Endothelial cell of hepatic sinusoid (primary cell): Measurements from ENCODE around the gene KCNK7.

Experiments used
- in situ Hi-C: cut with HindIII; loops from 2 replicates; pipeline ENCODE4 v1.10.0; 2017; ENCODE audit warnings: low sequenced_read_pairs

The KCNK7 gene

DNA sequence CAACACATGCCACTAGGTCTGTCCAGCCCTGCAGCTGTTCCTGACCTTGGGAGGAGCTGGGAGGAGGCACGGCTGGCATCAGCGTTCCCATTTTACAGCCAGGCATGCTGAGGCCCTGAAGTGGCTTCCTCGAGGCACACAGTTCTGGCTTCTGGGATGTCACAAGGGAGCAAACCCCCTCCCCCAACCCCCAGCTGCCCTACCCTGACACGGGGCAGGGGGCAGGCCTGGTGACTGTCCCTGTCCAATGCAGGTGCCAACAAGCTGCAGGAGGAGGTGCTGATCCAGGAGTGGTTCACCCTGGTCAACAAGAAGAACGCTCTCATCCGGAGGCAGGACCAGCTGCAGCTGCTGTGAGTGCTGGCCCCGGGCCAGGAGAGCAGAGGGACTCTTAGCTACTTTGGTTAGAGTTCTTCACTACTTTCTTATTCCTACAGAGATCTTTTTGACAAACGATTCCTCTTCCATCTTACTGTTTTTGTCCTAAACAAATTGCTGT, 5.3 kb downstream of the KCNK7 start:
- in situ Hi-C loops = no loop called here

DNA sequence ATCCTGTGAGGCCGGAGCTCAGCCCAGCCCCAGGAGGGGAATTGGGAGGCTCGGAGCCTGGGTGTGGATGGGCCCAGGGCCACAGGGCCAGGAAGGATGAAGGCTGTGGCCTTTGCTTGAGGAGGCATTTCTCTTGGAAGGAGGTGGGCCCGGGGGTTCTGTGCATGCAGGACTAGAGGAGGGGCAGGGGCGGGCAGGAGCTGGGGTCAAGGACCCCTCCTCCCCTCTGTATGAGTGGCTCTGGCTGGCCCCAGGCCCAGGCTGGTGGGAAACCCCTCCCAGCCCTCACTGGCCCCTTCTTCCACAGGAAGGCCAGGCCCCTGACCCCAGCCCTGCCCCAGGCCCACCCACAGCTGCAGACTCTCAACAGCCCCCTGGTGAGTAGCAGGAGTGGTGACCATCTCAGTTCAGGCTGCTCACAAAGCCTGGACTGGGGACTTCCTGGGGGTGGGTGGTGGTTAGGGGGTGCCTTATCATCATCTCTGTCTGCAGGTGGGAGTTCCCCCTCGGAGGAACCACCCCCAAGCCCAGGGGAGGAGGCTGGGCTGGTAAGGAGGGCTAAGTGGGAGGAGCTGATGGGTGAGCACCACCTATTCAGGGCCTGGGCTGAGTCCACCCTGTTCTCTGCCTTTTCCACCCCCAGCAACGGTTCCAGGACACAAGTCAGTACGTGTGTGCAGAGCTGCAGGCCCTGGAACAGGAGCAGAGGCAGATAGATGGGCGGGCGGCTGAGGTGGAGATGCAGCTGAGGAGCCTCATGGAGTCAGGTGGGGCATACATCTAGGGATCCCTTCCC, 6.0 kb downstream of the KCNK7 start:
- in situ Hi-C loops = no loop called here

DNA sequence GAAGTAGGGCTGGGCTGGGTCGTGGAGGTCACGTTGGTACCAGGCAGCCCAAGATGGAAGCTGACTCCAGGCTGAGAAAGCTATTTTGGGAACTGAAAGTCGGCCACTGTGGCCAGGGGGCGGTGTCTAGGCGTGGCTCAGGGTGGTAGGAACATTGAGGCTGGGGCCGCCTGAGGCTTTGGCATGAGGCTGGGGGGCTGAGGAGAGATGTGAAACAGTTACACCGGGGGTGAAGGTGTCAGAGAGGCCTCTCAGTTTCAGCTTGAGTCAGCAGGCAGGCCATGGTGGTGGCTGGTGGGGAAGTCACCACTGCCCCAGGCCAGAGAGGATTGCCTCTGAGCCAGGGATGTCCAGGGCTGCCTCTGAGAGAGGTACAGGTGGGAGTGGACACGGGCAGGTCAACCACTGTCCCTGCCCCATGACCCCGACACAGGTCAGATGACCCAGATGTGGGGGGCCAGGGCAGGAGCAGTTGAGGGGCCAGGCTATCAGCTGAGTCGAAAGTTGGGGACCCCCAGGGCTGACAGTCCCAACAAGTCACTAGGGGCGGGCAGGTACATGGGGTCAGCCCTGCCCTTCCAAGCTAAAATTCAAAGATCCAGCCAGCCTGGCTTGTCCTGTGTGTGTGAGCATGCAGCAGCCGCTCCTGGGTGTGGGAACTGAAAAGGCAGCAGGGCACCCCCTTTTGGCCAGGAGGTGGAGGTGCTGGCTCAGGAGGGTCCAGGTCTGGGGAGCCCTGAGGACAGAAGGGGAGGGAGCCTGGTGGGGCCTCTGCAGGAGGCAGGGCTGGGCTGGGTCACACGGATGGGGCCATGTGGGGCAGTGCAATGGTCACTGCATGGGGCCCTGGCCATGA, 7.2 kb downstream of the KCNK7 start:
- in situ Hi-C loops = no loop called here

DNA sequence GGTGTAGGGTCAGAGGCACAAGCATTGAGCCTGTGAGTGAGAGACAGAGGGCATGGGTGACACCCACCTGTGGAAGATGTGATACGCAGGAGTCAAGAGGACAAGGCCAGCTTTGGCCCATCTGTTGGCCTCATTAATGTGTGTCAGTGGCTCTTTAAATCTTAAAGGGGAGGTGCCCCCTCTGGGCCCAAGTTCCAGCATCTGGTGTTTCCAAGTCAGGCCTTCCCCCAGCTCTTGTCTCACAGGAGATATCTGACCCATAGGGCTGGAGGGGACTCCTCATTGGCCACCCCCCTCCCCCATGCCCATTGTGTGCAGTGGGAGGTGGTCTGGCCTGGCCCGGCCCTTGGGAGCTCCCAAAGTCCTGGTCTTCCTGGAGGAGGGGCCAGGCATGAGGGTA, 8.9 kb downstream of the KCNK7 start:
- in situ Hi-C loops = no loop called here

DNA sequence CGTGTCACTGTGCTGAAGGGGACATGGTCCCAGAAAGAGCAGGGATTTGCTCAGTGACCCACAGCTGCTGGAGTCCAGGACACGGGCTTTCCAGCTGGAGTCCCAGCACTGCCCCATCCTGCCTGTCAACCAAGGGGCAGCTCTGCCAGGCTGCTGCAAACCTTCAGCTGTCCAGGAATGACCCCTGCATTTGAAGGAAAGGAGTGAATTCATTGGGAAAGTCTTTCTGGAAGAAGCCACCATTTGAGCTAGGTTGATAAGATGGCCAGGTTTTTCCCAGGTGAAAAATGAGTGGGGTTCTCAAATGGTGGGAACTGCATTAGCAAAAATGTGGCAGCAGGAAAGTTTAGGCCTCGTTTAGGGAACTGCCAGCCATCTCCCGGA, 9.4 kb downstream of the KCNK7 start:
- in situ Hi-C loops = no loop called here

DNA sequence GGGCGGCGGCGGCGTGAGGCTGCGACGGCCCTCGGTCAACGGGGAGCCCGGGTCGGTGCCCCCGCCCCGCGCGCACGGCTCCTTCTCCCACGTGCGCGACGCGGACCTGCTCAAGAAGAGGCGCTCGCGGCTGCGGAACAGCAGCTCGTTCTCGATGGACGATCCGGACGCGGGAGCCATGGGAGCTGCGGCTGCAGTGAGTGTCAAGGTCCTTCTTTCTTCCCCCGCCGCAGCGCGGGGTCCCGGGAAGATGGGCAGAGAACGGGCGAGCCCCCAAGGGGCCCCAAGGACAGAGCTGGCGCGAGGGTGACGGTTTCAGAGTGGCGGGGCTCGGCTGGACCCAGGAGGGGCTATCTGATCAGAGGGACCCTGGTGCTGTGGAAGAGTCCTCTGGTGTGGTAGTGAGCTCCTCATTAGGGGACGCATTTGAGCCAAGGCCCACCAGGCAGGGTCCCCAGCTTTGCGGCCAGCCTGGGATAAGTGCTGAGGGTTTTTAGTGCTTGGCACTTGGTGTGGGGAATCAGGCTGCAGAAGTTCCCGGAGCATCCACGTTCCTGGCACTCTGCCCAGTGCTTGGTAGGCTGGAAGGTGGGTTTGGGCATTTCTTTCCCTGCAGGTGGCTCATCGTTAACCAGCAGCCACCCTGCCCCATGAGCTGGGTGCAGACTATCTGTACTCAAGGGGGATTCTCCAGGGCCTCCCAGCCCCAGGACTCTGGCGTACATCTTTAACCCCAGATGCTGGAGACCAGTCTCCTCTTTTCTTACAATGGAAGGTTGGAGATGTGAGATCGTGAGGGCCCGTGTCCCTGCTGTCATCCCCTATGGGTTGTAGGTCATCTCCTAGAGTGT, 10.0 kb downstream of the KCNK7 start:
- in situ Hi-C loops = no loop called here

DNA sequence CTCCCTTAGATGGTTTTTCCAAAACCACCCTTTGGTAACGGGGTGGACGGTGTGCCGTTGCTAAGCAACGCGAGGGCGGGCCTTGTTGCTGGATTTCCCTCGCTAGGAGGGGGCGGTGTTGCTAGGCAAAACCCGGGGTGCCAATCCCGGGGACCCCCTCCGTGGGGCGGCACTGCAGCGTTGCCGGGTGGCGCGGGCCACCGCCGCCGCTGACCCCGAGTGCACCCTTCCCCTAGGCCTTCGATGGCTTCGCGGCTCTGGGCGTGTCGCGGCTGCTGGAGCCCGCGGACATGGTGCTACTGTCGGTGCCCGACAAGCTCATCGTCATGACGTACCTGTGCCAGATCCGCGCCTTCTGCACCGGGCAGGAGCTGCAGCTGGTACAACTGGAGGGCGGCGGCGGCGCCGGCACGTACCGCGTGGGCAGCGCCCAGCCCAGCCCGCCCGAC, 10.9 kb downstream of the KCNK7 start:
- in situ Hi-C loops = no loop called here

DNA sequence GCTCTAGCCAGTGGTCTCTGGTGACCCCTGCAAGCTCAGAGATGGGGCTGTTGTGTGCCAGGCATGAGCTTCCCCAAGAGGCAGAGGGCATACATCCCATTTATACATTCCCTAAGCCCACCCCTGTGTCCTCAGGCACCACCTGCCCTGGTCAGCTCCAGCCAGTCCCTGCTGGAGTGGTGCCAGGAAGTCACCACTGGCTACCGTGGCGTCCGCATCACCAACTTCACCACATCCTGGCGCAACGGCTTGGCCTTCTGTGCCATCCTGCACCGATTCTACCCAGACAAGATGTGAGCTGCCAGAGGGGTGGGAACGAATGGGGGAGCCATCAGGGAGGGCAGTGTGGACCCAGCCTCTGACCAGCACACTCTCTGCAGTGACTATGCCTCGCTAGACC, 11.5 kb downstream of the KCNK7 start:
- in situ Hi-C loops = no loop called here

DNA sequence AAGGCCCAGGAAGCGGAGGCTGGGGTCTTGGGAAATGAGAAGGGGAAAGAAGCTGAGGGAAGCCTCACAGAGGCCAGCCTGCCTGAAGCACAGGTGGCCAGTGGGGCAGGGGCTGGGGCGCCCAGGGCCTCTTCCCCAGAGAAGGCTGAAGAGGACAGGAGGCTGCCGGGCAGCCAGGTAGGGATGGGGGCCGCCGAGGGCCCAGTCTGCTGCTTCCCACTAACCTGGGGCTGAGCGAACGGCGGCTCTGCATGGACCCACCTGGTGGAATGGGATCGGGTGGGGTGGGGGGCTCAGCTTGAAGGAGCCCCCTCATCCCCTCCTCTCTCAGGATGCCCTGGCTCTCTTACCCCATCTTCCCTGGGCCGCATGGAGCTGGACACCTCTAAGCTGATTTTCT, 12.0 kb downstream of the KCNK7 start:
- in situ Hi-C loops = no loop called here

DNA sequence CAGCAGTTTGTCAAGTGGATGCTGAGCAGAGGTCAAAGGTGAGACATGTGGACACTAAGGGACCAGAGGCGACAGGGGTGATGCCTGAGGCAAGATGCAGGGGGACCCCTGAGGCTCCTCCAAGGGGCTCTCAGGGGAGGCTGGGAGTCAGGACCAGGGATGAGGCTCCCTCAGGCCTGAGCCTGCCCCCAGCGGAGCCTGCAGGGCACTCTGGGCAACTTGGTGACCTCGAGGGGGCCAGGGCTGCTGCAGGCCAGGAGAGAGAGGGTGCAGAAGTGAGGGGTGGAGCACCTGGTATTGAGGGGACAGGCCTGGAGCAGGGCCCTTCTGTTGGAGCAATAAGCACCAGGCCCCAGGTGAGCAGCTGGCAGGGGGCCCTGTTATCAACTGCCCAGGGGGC, 13.7 kb downstream of the KCNK7 start:
- in situ Hi-C loops = no loop called here

DNA sequence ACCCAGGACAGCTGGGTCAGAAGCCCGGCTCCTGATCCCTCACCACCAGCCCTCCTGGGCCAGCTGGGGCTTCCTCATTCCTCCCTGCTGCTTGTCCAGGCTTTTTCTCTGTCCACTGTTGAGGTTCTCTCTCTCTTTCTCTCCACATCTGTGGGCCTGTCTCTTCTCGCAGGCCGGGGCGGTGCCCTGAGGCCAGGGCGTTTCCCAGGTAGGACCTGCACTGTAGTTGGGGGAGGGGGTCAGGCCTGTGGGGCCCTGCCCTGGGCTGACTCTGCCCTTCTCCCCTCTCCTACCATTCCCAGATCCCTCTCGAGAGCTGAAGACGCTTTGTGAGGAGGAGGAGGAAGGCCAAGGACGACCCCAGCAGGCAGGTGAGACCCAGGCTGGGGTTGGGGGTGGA, 14.8 kb downstream of the KCNK7 start:
- in situ Hi-C loops = no loop called here

DNA sequence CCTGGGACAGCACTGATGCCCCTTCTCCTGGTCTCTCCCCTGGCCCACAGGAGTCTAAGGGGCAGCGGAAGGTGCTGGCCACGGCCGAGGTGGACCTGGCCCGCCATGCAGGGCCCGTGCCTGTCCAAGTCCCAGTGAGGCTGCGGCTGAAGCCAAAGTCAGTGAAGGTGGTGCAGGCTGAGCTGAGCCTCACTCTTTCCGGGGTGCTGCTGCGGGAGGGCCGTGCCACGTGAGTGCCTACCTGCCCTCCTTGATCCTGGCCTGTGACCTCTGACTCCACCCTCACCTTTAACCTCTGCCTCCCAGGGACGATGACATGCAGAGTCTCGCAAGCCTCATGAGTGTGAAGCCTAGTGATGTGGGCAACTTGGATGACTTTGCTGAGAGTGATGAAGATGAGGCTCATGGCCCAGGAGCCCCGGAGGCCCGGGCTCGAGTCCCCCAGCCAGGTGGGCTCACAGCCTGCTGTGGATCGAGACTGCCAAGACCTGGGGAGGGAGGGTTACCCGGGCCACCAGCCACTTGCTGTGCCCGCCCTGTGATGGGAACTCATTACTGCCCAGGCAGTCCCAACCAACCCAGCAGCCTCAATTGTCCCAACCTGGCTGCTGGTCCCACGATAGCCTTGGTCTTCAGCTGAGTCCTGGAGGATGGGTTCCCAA, 15.4 kb downstream of the KCNK7 start:
- in situ Hi-C loops = no loop called here

DNA sequence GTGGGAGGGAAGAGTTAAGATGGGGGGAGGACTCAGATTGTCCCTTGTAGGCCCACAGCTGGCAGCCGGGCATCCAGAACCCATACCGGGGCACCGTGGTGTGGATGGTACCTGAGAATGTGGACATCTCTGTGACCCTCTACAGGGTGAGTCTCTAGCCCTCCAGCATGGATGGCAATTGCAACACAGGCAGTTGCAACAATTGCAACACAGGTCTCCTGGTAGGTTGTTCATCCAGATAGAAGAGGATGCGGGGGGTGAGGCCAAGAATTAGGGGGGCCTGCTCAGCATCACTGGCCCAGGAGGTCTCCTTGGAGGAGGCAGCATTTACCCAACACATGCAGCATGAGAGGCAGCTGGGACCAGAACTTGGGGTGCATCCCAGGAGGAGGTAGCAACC, 16.3 kb downstream of the KCNK7 start:
- in situ Hi-C loops = no loop called here

DNA sequence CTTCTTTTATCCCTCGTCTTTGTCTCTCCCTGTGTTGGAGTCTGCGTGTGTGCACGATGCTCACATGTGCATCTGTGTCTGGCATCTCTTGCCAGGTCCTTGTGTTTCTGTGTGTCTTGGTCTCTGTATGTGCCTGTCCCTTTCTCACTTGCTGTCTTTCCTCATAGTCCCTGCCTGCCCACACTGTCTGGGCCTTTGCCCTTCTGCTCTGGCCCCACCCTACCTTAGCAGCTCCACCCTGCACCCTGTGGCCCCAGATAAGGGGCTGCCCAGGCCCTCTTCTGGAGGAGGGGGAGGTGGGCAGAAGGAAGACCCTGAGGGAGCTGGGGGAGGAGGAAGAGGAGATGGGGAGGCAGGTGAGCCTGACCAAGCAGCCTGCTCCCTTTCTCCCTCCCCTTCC, 16.9 kb downstream of the KCNK7 start:
- in situ Hi-C loops = no loop called here

DNA sequence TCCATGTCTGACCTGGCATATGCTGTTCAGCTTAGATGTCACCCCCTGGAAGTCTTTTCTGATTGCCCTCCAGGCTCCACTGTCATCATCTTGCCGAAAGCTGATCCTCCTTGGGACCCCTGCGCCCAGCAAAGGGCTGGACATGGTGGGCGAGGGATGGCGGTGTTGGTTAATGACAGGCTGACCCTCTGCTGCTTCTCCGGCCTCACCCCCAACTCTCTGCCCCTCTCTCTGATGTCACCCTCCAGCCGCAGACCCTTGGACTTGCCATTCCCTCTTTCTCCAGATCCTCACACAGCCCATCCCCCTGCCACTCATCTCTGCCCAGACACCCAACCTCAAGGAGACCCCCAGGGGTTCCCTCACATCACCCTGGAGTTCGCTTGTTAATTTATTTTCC, 17.5 kb downstream of the KCNK7 start:
- in situ Hi-C loops = no loop called here

DNA sequence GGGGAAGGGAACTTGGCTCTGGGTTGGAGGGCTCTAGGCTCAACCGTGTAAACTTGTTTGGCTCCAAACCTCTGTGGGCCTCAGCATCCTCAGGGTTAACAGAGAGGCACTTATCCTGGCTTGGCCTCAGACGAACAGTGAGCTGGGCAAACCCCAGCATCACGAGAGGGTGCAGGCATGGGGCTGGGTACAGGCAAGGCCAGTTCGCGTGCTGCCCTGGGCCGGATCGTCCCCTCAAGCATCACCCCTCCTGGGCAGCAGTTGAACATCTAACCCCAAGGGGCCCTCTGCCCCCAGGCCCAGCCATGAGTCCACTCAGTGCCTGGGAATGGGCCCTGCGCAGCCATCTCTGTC, 17.9 kb downstream of the KCNK7 start:
- in situ Hi-C loops = no loop called here

DNA sequence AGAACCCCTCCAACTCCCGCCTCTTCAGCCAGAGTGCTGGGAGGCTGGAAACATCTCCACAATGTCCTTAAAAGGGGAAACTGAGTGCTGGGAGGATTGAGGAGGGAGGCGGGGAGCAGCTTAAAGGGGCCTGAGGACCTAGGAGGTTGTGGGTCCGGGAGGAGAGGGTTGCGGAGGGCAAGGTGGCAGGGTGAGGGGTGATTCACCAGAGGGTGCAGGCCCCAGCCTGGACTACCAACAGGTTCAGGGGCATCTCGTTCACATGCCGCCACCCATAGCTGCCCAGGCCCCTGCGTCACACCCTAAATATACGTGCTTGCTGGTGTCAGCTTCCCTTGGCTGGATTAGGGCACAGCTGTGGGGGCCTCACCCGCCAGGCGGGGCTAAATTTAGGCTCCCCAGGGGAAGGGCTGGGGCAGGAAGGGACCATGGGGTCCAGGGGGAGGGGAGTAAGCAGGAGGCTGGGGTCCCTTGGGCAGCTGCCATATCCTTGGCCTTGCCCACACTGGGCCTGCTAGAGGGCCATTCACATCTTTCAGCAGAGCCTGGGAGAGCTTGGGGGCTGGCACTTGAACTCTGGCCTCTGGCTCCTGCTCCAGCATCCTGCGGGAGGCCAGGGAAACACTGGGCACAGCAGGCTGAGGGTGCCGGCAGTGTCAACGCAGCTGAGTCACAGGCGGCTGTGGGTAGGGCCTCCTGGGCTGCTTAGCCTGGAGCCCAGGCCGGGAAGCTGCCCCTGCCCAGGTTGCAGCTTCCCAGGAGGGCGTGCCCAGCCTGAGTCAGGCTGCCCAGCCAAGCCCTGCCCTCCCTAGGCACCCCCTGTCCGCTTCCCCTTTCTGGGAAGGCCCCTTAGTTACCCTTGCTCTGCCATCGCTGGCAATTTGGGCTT, 18.5 kb downstream of the KCNK7 start:
- in situ Hi-C loops = no loop called here

DNA sequence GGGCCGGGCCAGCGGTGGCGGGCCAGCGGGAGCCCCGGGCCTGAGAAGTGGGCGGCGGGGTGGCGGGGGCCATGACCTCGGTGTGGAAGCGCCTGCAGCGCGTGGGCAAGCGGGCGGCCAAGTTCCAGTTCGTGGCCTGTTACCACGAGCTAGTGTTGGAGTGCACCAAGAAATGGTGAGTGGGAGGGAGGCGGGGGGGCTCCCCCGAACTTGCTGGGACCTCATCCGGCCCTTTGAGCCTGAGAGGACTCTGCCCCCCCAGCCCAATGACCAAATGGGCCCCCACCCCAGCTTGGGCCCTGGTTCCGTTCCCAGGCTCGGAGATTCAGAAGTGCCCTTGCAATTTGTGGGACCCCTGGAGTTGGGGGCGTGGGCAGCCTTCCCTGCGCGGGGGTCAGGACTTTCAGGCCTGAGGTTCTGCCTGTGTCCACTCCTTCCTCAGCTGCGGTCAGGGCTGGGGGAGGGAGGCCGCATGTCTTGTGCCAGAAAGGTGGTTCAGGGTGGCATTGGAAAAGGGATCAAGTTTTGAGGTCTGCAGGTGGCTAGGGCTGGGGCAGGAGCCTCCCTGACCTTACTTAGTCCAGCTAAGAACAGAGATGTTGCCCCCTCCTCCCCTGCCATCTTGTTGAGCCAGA, 19.3 kb downstream of the KCNK7 start:
- in situ Hi-C loops = no loop called here

DNA sequence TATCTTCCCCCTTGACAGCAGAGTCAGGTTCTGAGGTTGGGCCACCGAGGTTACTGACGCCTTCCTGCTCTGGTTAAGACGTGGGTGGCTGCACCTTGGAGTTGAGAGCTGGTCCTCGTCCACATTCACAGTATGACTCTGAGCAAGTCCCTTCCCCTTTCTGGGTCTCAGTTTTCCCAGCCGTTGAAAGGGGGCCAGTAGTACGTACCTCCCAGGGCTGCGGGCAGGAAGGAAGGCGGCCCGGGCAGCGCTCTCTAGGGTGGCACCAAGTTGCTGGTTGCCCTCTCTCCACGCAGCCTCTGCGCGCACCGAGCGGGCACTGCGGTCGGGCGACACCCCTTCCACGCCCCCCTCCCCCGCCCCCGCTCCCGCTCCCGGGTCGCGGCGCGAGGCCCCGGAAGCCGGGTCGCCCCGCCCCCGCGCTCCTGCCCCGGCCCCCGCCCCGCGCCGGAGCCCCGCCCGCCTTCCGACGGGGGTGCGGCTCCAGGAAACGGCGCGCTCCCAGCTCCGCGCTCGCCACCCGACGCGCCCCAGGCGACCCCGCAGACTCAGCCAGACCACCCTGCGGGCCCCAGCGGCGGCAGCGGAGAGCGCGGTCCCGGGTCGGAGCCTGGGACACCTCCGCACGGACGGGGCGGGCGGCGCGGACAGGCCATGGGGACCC, 19.9 kb downstream of the KCNK7 start, which contains the start of gene EHBP1L1:
EHBP1L1 (plus strand) TSS at position 486 of the 664 bp plus-strand sequence. CDS start 250 bp downstream, outside the sequence.
- in situ Hi-C loops = no loop called here
